H1 (cell line): ENCODE results near the gene VSIG10L. TPM values are rescaled to one million over a fixed set of nuclear protein-coding genes. Genes with fewer than 3 reads are reported as not detected.

Experiments
- CTCF ChIA-PET: fragments of 300-600 bp; sonication (Branson Sonifier 250); formaldehyde crosslinking; loops from one replicate; lab custom pipeline; 2021; ENCODE audit not compliant: partially characterized antibody; lab: Charles Lee
- POLR2A ChIA-PET: fragments of 300-600 bp; sonication (Branson Sonifier 250); formaldehyde crosslinking; loops from one replicate; lab custom pipeline; 2021; ENCODE audit warnings: inconsistent platforms; ENCODE audit not compliant: partially characterized antibody; lab: Charles Lee
- DNase-seq, 2 experiments: peaks; one replicate each; pipeline versions ENCODE4 v3.0.0 to v3.0.0-alpha.2; 2010 to 2022; ENCODE audit warnings: low spot score in 2 of 2, low read depth in 1 of 2, mixed read lengths in 1 of 2
- FAIRE-seq: peaks from 2 replicates; lab custom pipeline; 2011; peaks lifted over from hg19 to GRCh38; lab: Jason Lieb, UNC
- H2AFZ ChIP-seq: 2 replicates; pipeline ENCODE4 v1.8.1; 2012; ENCODE audit warnings: low read length, inconsistent platforms
- H2AK5ac ChIP-seq: 2 replicates; pipeline ENCODE4 v1.6.1; 2013; ENCODE audit warnings: low read depth, low read length
- H2BK120ac ChIP-seq: replicated peaks from 2 replicates; pipeline ENCODE3; 2013; ENCODE audit warnings: low read depth, low read length, inconsistent platforms
- H2BK12ac ChIP-seq: 2 replicates; pipeline ENCODE4 v1.6.1; 2013; ENCODE audit warnings: low read depth, low read length
- H2BK15ac ChIP-seq: 2 replicates; pipeline ENCODE4 v1.6.1; 2013; ENCODE audit warnings: low read length
- H2BK20ac ChIP-seq: 2 replicates; pipeline ENCODE4 v1.6.1; 2013; ENCODE audit warnings: low read length
- H2BK5ac ChIP-seq: 2 replicates; pipeline ENCODE4 v1.6.1; 2013; ENCODE audit warnings: low read depth, low read length
- H3K14ac ChIP-seq: 2 replicates; pipeline ENCODE4 v1.6.1; 2013; ENCODE audit warnings: inconsistent platforms; ENCODE audit not compliant: insufficient read length
- H3K18ac ChIP-seq: 2 replicates; pipeline ENCODE4 v1.6.1; 2013; ENCODE audit warnings: low read length; ENCODE audit errors: extremely low read depth
- H3K23ac ChIP-seq: 2 replicates; pipeline ENCODE4 v1.6.1; 2013; ENCODE audit warnings: inconsistent platforms; ENCODE audit not compliant: insufficient read length
- H3K23me2 ChIP-seq: 2 replicates; pipeline ENCODE4 v1.6.1; 2013; ENCODE audit warnings: low read depth, low read length
- H3K27ac ChIP-seq: 2 replicates; pipeline ENCODE4 v1.6.1; 2011; ENCODE audit warnings: low read depth, low read length, inconsistent platforms
- H3K27me3 ChIP-seq, 4 experiments: replicated peaks in 1 of 4; 1 replicate in 1 of 4; 2 replicates in 3 of 4; pipeline versions ENCODE4 v1.6.1 to v1.8.1; 2011 to 2013; ENCODE audit warnings: low read length in 3 of 4, mild to moderate bottlenecking in 3 of 4, inconsistent platforms in 2 of 4, mixed read lengths in 2 of 4, moderate library complexity in 1 of 4; ENCODE audit not compliant: control insufficient read depth in 3 of 4, insufficient read depth in 3 of 4; ENCODE audit errors: extremely low read depth in 1 of 4
- H3K36me3 ChIP-seq, 4 experiments: 2 replicates each; pipeline versions ENCODE4 v1.6.1 to v1.8.1; 2011 to 2013; ENCODE audit warnings: mild to moderate bottlenecking in 4 of 4, low read length in 3 of 4, moderate library complexity in 2 of 4, control low read depth in 1 of 4, inconsistent platforms in 1 of 4; ENCODE audit not compliant: insufficient read depth in 4 of 4, control insufficient read depth in 2 of 4
- H3K4ac ChIP-seq: replicated peaks from 2 replicates; pipeline ENCODE3; 2013; ENCODE audit warnings: low read length, low read depth, mixed read lengths, inconsistent platforms; ENCODE audit not compliant: insufficient read length
- H3K4me1 ChIP-seq, 4 experiments: replicated peaks in 1 of 4; 1 replicate in 1 of 4; 2 replicates in 3 of 4; pipeline versions ENCODE4 v1.6.1 to v1.8.1; 2011 to 2013; ENCODE audit warnings: low read length in 3 of 4, inconsistent platforms in 2 of 4, mixed read lengths in 1 of 4; ENCODE audit not compliant: insufficient read depth in 4 of 4, control insufficient read depth in 3 of 4
- H3K4me2 ChIP-seq, 2 experiments: 2 replicates each; pipeline versions ENCODE4 v1.6.1 to v1.8.1; 2011 to 2013; ENCODE audit warnings: low read depth in 2 of 2, low read length in 2 of 2, control low read depth in 1 of 2, inconsistent platforms in 1 of 2, mild to moderate bottlenecking in 1 of 2; ENCODE audit not compliant: insufficient read depth in 1 of 2
- H3K4me3 ChIP-seq, 4 experiments: fragments of 200-600, 300-600 bp in 1 of 4; sonication (generic), shearing (Covaris generic), sonication (Bioruptor Twin) in 1 of 4; 2 replicates each; pipeline versions ENCODE4 v1.5.1 to v1.8.1; 2011 to 2016; ENCODE audit warnings: low read length in 4 of 4, low read depth in 3 of 4, control low read depth in 2 of 4, inconsistent platforms in 2 of 4, mild to moderate bottlenecking in 2 of 4, mixed read lengths in 1 of 4, moderate library complexity in 1 of 4; ENCODE audit not compliant: insufficient read depth in 2 of 4; ENCODE audit errors: extremely low read depth in 1 of 4
- H3K56ac ChIP-seq: replicated peaks from 2 replicates; pipeline ENCODE3; 2013; ENCODE audit warnings: low read depth, mild to moderate bottlenecking, mixed read lengths, low read length, inconsistent platforms; ENCODE audit not compliant: insufficient read length
- H3K79me1 ChIP-seq: 2 replicates; pipeline ENCODE4 v1.6.1; 2013; ENCODE audit warnings: low read depth, low read length, control low read depth
- H3K79me2 ChIP-seq, 2 experiments: 2 replicates each; pipeline versions ENCODE4 v1.6.1 to v1.8.1; 2012 to 2013; ENCODE audit warnings: low read length in 2 of 2, mild to moderate bottlenecking in 2 of 2, inconsistent platforms in 1 of 2; ENCODE audit not compliant: insufficient read depth in 2 of 2, control insufficient read depth in 1 of 2
- H3K9ac ChIP-seq, 4 experiments: replicated peaks in 1 of 4; 1 replicate in 1 of 4; 2 replicates in 3 of 4; pipeline versions ENCODE4 v1.6.1 to v1.8.1; 2011 to 2013; ENCODE audit warnings: low read depth in 3 of 4, low read length in 3 of 4, control low read depth in 2 of 4, mild to moderate bottlenecking in 2 of 4, moderate library complexity in 2 of 4, inconsistent platforms in 1 of 4; ENCODE audit errors: extremely low read depth in 1 of 4
- H3K9me3 ChIP-seq, 2 experiments: 2 replicates each; pipeline versions ENCODE4 v1.6.1 to v1.8.1; 2012 to 2013; ENCODE audit warnings: mild to moderate bottlenecking in 2 of 2, moderate library complexity in 2 of 2, control low read depth in 1 of 2, inconsistent platforms in 1 of 2, low read depth in 1 of 2, low read length in 1 of 2, mixed read lengths in 1 of 2; ENCODE audit not compliant: insufficient read depth in 2 of 2
- H4K20me1 ChIP-seq, 2 experiments: replicated peaks in 1 of 2; 2 replicates each; pipeline versions ENCODE3 to v1.8.1; 2011 to 2013; ENCODE audit warnings: inconsistent platforms in 2 of 2, low read length in 2 of 2, mild to moderate bottlenecking in 1 of 2; ENCODE audit not compliant: insufficient read depth in 2 of 2, control insufficient read depth in 1 of 2
- H4K5ac ChIP-seq: 2 replicates; pipeline ENCODE4 v1.6.1; 2013; ENCODE audit warnings: low read length, low read depth, mixed read lengths, inconsistent platforms; ENCODE audit not compliant: insufficient read length
- H4K8ac ChIP-seq: 2 replicates; pipeline ENCODE4 v1.8.0; 2013; ENCODE audit warnings: mild to moderate bottlenecking, moderate library complexity, low read length, inconsistent platforms; ENCODE audit not compliant: insufficient read depth; ENCODE audit errors: extremely low read depth
- H4K91ac ChIP-seq: replicated peaks from 2 replicates; pipeline ENCODE3; 2013; ENCODE audit warnings: low read length, mixed read lengths, inconsistent platforms; ENCODE audit not compliant: insufficient read length
- BCL11A ChIP-seq, 2 experiments: IDR thresholded peaks; one replicate each; pipeline ENCODE4 v1.6.1; 2011; ENCODE audit warnings: low read depth in 2 of 2, low read length in 2 of 2, mild to moderate bottlenecking in 2 of 2
- CBX8 ChIP-seq: fragments of 300-800, 300-1000 bp; sonication (generic); IDR thresholded peaks from 2 replicates; pipeline ENCODE4 v1.7.1; 2016; ENCODE audit warnings: low read depth, low read length, borderline replicate concordance
- MAFK ChIP-seq: IDR thresholded peaks from 2 replicates; pipeline ENCODE4 v1.6.1; 2012; ENCODE audit warnings: low read depth, mild to moderate bottlenecking, improper control_type of control experiment, low read length
- SAP30 ChIP-seq: fragments of 300-600 bp; sonication (generic); IDR thresholded peaks from 2 replicates; pipeline ENCODE4 v1.7.1; 2012; ENCODE audit warnings: low read length, moderate library complexity, mild to moderate bottlenecking, inconsistent platforms; ENCODE audit not compliant: insufficient read depth, insufficient replicate concordance
- TAF7 ChIP-seq: optimal IDR thresholded peaks from 2 replicates; pipeline ENCODE3; 2011; ENCODE audit warnings: low read depth, mild to moderate bottlenecking, inconsistent platforms, low read length, moderate library complexity, borderline replicate concordance
- TEAD4 ChIP-seq: IDR thresholded peaks from 2 replicates; pipeline ENCODE4 v1.6.1; 2012; ENCODE audit warnings: low read depth, low read length, inconsistent platforms, mixed read lengths
- YY1 ChIP-seq: IDR thresholded peaks from 2 replicates; pipeline ENCODE4 v1.6.1; 2011; ENCODE audit warnings: low read depth, mild to moderate bottlenecking, low read length
- WGBS, 2 experiments: shearing (Covaris generic) in 1 of 2; methylation state at CpG; one replicate each; pipeline versions ENCODE4 v1.1.6 to v1.1.7; 2013 to 2015; ENCODE audit warnings: low lambda C conversion rate in 2 of 2, mixed read lengths in 2 of 2, inconsistent platforms in 1 of 2, low coverage in 1 of 2, missing lambda C conversion rate in 1 of 2; ENCODE audit not compliant: insufficient replicate concordance in 2 of 2, insufficient coverage in 1 of 2, insufficient read length in 1 of 2; ENCODE audit errors: extremely low coverage in 1 of 2, missing lambda C conversion rate in 1 of 2; 5-methylcytosine and 5-hydroxymethylcytosine counted together
- polyA plus RNA-seq, 7 experiments: library from polyadenylated mRNA; depleted of rRNA in 3 of 7; stranded (reverse) in 5 of 7; unstranded in 2 of 7; fragments of >200 nt in 5 of 7; fragments of 200-250 nt in 2 of 7; gene quantifications; 1 replicate in 5 of 7; 2 replicates in 1 of 7; 4 replicates in 1 of 7; pipeline versions ENCODE4 v1.2.1 to v1.2.3, GENCODE V29; 2011 to 2013; ENCODE audit warnings: missing spikeins in 2 of 7, mixed read lengths in 2 of 7
- total RNA-seq: library from RNA; stranded (reverse); fragmentation: NEBNext Ultra II Directional; extraction: Animal tissue kit (Norgen Biotek cat#: 25700); gene quantifications from 2 replicates; pipeline ENCODE4 v1.2.1, GENCODE V29; 2021
- TF ChIP-seq, protein P1 (sequence below), 3 experiments: IDR thresholded peaks; 1 replicate in 2 of 3; 2 replicates in 1 of 3; pipeline versions ENCODE4 v1.5.1 to v1.6.1; 2011; ENCODE audit warnings: low read length in 3 of 3, mild to moderate bottlenecking in 3 of 3, inconsistent platforms in 2 of 3, low read depth in 1 of 3, moderate library complexity in 1 of 3; ENCODE audit not compliant: insufficient read depth in 1 of 3; ENCODE audit errors: control extremely low read depth in 1 of 3

The VSIG10L gene
- total and polyA plus RNA-seq, 2 of the 8 experiments (the other 6 are each of a cell fraction or from before 2014, with no cell fraction given) = 10.3 to 10.4 TPM

DNA sequence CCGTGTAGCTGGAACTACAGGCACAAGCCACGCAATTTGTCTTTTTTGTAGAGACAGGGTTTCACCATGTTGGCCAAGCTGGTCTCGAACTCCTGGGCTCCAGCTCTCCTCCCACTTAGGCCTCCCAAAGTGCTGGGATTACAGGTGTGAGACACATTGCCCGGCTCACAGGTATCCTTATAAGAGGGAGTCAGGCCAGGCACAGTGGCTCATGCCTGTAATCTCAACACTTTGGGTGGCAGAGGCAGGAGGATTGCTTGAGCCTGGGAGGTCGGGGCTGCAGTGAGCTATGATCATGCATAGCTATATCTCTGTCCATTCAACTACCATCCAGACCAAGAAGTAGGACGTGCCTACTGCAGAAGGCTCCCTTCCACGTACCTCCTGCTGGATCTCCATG, 40.7 kb downstream of the VSIG10L start:
- Histone ChIP-seq H3K27me3 (peaks cover 0 to 2% (median 0%) of the 10 kb centered on the region in 4 experiments; a peak in 2 of 7 replicates), H2BK12ac (no peak overlapping the region), H2BK120ac (no peak overlapping the region), H3K4ac (no peak overlapping the region), H3K27ac (no peak overlapping the region), H3K4me3 (no peak overlapping the region), H2AFZ (no peak overlapping the region), H2BK15ac (no peak overlapping the region), H3K56ac (no peak overlapping the region), H3K23me2 (no peaks in the 10 kb centered on the region), H3K9ac (no peak overlapping the region), H2BK5ac (no peak overlapping the region), H4K20me1 (no peaks in the 10 kb centered on the region), H3K23ac (no peak overlapping the region), H2AK5ac (no peak overlapping the region), H3K4me1 (peaks cover 0 to 4% (median 2%) of the 10 kb centered on the region in 4 experiments; a peak in 4 of 7 replicates), H2BK20ac (no peak overlapping the region), H3K18ac (no peak overlapping the region), H3K79me1 (no peaks in the 10 kb centered on the region), H3K79me2 (no peaks in the 10 kb centered on the region), H3K4me2 (no peak overlapping the region), H3K9me3 (peaks cover 0 to 6% of the 10 kb centered on the region in 2 experiments; a peak in 2 of 4 replicates), H4K8ac (no peak overlapping the region), H3K14ac (no peak overlapping the region), H3K36me3 (no peaks in the 10 kb centered on the region), H4K5ac (no peak overlapping the region), H4K91ac (no peak overlapping the region)
- DNase-seq (no peak), FAIRE-seq (no peak)
- 85% methylated on average over 7 of the region's 7 CpGs; no CpG with 5 or more reads in 1 of the 2 experiments for WGBS, 2 experiments
- CTCF ChIA-PET = interaction anchor here (0.6 to 1.7 kb wide), 6 partner anchors 15 to 360 kb away, joined by 3 to 4 read pairs (median 3); no protein-coding TSS in a partner anchor
- TF ChIP-seq YY1 (no peak), BCL11A (IDR thresholded peaks at IDR 0.05; ENCODE audit: low read depth in 2 of 2, low read length in 2 of 2) (no peak), TEAD4 (no peak), TAF7 (no peak), MAFK (no peak), CBX8 (no peak), SAP30 (no peak)
- TF ChIP-seq, protein P1, sequence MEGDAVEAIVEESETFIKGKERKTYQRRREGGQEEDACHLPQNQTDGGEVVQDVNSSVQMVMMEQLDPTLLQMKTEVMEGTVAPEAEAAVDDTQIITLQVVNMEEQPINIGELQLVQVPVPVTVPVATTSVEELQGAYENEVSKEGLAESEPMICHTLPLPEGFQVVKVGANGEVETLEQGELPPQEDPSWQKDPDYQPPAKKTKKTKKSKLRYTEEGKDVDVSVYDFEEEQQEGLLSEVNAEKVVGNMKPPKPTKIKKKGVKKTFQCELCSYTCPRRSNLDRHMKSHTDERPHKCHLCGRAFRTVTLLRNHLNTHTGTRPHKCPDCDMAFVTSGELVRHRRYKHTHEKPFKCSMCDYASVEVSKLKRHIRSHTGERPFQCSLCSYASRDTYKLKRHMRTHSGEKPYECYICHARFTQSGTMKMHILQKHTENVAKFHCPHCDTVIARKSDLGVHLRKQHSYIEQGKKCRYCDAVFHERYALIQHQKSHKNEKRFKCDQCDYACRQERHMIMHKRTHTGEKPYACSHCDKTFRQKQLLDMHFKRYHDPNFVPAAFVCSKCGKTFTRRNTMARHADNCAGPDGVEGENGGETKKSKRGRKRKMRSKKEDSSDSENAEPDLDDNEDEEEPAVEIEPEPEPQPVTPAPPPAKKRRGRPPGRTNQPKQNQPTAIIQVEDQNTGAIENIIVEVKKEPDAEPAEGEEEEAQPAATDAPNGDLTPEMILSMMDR (IDR thresholded peaks at IDR 0.05; ENCODE audit: control extremely low read depth in 1 of 3, insufficient read depth in 1 of 3, low read depth in 1 of 3, low read length in 3 of 3) = no peak
- POLR2A ChIA-PET = interaction anchor here (1.4 to 2.1 kb wide), 2 partner anchors 8 kb away, joined by 3 to 5 read pairs; no protein-coding TSS in a partner anchor
